Fibroblast of gingiva (primary cell): ENCODE results near the gene TMA7.
"Not testable (repeated sequence)": the region's sequence is repeated elsewhere in the genome, so short reads cannot be mapped to it uniquely, and the experiment has no call there.

Source experiments
- DNase-seq: peaks from one replicate; pipeline ENCODE4 v3.0.0-alpha.2; 2011; ENCODE audit warnings: low read depth

Gene TMA7

DNA sequence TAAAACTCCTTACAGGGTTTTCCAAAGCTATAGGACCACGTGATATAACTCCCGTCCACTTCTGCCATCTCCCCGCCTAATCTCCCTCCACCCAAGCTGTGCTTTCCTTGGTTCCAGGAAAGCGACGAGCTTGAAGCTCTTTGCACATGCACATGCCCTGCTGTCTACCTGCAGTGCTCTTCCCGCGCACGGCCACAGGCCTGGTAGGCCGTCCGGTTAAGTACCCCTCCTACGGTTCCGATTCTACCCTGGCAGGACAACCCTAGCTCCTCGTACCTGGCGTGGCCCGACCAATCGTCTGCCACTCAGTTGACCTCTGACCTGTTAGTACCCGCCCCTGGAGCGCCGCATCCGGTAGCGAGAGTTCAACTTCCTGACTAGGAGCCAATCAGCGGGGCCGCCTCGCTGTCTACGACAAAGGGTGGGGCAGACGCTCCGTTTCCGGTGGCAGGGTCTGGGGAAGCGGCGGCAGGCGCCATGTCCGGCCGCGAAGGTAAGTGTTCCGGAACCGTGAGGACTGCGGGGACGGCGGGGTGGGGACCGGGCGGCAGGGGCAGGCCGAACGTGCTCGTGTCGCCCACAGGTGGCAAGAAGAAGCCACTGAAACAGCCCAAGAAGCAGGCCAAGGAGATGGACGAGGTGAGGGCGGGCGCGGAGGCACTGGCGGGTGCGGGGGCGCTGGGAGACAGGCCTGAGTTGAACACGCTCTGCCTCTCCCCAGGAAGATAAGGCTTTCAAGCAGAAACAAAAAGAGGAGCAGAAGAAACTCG, at the start of gene TMA7, which contains the start of gene CCDC51:
Gene TMA7, plus strand, starts transcription at position 438 of the 770 bp plus-strand sequence. Its CDS starts 40 bp downstream, at position 478.
Gene CCDC51, minus strand, starts transcription at position 300 of the 770 bp plus-strand sequence. CDS start 4,991 bp downstream, outside the sequence.
- DNase-seq = peak; percentile 92

DNA sequence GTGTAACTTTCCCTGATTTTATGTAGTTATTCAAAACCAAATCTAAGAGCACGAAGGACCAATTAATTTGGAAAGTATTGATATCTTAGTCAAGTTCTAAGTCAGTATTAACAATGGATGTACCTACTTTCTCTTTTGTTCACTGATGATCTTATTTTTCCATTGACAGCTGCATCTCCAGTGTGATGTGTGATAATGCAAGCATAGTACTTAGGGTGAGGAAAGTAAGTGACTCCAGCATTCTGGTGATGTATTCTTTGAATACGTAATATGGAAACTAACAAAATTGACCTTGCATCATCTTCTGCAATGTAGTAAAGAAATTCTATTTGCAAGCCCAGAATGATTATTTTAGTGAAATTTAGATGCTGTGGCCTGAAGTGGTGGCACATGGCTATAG, 45.7 kb upstream of the TMA7 start:
- DNase-seq = no peak

DNA sequence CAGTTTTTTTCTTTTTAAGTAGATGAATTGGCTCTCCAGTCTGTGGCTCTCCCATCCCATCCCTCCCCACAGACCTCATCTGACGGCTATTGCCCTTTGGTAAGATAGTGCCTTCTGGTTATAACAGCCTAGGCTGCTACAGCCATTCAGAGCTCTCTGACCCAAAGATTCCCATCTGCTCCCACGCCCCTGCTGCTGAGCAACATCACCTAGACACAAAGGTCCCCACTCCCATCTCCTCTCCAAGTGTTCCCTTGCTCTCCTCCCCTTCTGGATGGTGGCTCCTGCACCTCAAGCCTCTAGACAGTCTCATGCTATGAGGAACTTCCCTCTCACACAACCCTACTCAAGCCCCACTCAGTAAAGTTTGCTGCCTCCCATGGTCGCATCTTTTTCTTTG, 44.3 kb upstream of the TMA7 start:
- DNase-seq = no peak

DNA sequence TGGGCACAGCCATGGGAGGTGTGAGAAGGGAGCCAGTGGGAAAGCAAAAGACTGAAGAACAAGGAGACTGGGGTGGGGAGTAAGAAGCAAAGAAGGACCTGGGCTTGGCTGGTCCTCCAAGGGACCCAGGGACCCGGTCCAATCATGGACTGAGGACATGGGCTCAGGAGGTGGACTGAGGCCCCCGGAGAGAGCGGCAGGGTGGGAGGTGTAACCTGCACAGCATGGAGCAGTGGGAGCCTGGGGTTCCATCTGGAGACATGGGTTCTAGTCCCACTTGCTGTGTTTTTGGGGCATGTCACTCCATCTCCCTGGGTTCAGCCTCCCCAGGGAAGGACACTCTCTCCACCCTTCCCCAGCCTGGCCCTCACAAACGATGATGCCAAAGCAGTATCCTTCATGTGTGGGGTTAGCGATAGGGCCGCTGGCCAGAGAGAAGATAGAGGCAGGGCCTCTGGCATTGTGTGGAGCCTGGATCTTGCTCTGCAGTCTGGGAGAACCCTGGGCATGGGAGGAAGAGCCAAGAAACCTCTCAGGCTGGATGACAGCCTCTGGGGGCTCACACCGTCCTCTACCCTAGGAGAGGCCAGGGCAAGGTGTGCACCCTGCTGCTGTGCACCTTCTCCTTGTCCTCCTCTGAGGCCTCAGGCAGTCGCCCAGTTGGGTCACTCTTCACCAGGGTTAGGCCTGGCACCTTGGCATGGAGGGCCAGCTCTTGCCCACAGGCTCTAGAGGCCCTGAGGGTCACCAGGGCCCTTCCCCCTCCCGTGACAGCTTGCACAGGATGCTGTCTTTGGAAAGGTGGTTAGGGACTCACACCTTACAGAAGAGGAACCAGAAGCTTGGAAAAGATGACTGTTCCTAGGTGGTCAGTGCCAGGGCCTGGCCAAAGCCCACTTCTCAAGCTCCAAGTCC, 42.0 kb upstream of the TMA7 start:
- DNase-seq = no peak

DNA sequence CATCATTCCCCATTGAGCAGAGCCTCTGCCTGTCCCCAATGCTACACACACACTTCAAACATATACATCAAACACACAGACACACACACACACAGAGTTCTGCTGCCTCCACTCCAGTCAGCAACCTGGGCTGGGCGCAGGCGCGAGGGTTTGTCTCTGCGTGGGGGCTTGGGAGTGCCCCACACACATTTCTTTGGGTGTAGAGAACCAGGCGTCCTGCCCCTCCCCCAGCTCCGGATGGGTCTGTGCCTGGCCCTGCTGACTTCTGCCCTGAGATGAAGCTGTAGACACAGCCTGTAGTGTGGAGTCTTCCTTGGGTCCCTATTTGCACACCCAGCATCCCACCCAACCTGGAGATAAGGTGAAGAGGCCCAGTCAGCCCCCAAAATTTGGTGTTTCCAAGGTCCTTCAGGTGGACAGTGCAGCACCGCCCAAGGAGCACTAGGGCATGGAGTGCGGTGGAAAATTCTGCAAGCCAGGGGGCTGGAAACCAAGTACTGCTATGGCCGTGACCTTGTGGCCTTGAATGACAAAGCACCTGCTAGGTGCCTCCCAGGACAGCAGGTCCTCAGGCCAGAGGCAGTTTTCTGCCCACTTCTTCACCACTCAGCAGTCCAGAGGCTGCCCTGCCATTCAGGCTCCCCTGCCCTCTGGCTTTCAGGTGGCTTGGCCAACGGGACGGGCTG, 41.2 kb upstream of the TMA7 start:
- DNase-seq = no peak

DNA sequence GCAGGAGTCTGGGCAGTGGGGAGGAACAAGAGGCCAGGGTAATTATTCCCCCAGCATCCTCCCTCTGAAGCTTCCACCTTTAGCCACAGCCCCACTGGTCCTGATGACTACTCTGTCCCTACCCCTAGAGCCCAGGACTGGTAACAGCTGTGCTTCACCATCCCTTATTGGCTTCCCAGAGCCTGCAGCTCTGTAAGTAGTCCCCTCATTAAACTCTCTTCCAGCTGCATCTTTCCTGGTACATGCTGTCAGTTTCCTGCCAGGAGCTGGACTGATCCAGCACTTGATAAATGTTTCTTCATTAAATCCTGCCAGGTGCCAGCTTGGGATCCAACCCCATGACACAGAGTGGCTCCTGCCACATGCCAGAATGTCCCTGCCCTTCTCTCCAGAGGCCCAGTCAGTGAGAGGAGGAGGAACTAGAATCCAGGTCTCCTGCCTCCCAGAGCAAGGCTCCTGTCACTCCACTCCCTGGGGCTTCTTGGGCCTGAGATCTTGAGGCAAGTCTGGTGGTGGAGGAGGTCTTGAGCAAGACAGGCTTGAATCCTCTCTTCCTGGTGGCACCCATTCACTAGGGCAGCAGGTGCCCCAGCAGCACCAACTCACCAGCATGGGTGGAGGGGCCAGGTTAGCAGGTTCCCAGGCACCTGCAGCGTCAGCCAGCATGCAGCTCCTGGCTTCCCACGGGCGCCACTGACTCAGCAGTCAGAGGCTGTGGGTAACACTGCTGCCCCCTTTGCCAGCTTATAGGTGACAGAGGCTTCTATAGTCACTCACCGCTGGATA, 40.5 kb upstream of the TMA7 start:
- no peak for DNase-seq

DNA sequence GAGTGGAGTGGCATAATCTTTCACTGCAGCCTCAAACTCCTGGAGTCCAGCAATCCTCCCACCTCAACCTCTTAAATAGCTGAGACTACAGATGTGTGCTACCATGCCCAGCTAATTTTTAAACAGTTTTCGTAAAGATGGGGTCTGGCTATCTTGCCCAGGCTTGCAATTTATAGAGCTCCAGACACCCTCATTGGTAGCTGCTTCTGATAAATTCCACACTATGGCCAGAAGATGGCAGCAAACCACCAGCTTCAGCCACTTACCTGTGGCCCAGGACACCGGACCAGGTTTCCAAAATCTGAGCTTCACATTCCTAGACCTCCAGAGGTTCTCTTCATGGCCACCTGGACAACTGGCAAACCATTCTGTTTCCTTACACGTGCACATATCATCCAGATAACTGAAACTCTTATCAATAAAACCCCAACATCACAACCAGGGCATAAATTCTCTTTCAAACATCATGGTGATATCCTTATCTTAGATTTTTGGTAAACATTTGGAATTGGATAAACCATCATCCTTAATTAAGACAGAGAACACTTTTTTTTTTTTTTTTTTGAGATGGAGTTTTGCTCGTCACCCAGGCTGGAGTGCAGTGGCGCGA, 39.1 kb upstream of the TMA7 start:
- peak; percentile 27 for DNase-seq

DNA sequence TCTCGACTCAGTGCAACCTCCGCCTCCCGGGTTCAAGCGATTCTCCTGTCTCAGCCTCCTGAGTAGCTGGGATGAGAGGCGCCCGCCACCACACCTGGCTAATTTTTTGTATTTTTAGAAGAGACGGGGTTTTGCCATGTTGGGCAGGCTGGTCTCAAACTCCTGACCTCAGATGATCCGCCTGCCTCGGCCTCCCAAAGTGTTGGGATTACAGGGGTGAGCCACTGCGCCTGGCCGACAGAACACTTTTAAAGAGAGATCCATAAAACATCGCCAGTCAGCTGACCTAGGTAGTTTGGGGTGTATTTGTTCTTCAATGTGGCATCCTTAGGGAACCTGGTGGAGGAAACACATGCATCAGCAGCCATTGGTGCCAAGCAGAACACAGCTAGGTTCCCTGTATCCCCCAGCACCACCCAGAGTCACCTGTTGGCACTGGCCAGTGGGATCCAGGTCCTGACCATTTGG, 38.6 kb upstream of the TMA7 start:
- DNase-seq = not testable (repeated sequence)

DNA sequence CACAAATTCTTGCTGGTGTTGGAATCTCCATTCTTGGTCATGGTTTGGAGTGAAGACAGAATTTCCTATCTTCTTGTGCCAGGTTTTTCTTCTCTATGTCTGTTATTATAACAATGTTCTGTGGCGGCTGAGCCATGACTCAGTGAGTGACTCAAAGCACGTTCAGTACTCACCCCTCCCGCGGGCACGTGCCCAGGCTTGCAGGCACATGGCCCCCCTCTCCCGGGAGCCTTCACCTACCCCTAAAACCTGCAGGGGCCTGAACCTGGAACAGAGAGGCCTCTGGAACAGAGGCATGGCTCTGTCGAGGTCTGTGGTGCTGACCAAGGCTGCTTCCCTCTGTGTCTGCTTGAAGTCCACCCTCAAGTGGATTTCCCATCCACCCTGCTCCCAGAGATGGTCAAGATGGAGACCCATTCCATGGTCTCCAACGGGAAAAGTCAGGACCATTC, 37.8 kb upstream of the TMA7 start:
- DNase-seq = peak; percentile 91

DNA sequence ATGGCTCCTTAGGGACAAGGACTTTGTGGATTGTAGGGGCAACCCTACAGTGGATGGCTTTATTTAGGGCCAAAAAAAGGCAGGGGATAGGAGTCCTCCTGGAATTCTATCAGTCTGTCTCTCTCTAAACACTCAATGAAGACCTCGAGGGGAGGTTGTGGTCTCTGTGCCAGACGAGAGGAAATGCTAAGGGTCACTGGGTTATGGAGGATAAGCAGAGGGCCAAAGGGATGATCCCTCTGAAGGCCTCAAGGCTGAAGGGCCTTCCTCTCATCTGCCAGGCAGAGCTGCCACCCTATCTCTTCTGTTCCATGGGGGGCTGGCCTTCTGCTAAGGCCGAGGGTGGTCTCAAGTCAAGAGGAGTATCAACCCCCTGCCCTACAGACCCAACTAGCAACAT, 37.1 kb upstream of the TMA7 start:
- no peak for DNase-seq

DNA sequence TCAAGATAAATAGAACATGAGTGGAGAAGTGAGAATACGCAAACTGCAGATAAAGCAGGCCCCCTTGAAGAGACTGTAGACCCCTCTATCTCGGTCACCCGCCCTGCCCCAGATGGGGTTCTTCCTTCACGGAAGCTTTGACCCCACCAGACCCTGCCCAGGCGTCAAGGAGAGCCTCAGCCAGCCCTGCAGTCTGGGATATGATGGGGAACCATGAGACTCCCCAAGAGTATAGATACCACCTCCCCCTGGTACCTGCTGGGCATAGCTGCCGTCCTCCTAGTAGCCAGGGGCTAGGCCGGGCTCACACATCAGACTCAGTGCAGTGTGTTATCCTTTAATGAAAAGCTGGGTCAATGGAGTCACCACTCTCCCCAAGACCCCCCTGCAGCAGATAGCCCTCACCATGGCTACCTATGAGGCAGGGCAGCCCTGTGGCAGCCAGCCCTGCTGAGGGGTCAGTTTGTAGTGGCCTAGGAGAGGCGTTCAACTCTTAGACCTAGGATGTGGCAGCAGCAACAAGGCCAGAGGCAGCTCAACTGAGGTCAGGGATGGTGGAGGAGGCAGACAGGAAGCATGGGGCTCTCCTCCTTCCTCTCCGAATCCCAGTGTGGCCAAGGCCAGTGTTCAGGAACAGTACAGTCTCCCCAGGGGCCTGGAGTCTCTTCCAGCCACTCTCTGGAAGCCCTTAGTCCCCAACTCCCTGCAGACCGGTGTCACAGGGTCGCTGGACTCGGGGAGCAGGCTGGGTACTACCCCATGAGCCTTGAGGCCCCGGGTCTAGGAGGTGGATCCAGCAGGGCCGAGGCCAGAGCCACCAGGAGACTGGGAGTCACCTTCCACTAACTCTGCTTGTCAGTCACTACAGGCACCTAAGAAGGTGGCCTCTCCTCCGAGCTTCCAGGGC, 36.3 kb upstream of the TMA7 start:
- DNase-seq = no peak

DNA sequence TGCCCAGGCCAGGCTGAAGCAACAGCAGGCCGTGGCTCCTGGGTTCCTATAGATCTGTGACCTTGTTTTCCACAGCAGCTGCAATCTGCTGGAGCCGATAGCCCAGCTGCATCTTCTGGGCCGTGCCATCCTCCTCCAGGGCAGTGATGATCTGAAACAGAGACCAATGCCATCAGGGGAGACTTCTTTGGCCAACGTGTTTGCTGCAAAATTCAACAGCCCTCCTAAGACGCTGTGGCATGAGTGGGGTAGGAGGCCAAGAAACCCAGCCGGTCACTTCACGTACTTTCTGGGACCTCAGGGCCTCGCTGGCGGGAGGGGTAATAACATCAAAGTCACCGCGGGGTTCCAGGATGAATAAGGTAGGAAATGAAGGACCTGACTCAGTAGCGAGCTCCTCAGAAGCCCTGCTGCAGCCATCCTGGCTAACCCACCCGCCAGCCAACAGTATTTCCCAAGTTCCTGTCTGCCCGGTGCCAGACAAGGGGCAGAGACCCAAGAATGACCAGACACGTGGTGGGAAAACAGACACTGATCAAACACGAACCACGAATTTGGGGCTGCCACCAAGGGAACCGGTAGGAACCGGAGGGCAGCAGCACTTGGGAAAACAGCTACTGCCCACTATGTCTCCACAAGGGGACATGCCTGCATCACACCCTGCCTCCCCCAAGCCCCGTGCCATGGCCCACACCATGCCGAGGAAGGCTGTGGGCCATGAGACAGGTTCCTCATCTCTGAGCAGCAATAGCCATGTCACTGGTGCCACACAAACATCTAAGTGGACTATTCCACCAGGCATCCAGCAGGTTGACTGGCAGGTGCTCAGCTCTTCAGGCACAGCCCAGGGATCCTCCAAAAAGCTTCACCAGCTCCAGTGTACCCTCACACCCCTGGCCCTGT, 35.4 kb upstream of the TMA7 start:
- no peak for DNase-seq

DNA sequence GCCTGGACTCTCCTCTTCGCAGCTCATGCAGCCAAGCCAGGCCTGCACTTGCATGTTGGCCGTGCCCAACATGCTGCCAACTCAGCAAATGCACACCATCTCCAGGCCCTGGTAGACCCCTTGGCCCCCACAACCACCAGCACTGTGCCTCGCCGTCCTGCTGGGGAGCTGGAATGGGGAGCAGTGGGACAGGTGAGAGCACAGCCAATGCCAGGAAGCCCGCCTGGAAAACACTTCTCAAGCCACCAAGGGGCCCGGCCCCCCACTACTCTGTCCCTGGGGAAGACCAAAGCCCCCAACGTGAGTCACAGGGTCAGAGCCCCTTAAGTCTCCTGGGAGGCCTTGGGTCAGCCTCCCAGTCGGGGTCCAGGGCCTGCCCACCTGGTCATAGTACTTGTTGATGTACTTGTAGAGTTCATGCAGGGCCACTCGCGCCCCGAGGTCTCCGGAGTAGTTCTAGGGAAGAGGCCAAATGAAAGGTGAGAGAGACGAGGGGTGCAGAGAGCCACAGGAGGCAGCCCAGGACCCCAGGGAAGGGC, 34.6 kb upstream of the TMA7 start:
- no peak for DNase-seq

DNA sequence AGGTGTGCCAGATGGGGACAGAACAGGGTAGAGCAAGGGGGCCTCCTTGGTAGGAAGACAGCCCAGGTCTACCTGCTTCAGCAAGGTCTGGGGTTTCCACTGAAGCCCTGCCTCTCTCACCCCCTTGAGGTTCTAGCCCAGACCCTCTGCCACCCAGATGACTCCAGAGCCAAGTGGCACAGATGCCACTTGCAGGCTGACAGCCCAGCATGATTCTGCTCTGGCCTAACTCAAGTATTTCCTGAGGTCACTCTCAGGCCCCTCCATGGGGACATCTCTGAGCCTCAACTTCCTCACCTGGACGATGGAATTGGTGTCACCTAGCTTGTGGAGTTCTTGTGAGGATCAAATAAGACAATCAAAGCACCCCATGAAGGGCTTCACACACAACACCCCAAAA, 34.1 kb upstream of the TMA7 start:
- no peak for DNase-seq

DNA sequence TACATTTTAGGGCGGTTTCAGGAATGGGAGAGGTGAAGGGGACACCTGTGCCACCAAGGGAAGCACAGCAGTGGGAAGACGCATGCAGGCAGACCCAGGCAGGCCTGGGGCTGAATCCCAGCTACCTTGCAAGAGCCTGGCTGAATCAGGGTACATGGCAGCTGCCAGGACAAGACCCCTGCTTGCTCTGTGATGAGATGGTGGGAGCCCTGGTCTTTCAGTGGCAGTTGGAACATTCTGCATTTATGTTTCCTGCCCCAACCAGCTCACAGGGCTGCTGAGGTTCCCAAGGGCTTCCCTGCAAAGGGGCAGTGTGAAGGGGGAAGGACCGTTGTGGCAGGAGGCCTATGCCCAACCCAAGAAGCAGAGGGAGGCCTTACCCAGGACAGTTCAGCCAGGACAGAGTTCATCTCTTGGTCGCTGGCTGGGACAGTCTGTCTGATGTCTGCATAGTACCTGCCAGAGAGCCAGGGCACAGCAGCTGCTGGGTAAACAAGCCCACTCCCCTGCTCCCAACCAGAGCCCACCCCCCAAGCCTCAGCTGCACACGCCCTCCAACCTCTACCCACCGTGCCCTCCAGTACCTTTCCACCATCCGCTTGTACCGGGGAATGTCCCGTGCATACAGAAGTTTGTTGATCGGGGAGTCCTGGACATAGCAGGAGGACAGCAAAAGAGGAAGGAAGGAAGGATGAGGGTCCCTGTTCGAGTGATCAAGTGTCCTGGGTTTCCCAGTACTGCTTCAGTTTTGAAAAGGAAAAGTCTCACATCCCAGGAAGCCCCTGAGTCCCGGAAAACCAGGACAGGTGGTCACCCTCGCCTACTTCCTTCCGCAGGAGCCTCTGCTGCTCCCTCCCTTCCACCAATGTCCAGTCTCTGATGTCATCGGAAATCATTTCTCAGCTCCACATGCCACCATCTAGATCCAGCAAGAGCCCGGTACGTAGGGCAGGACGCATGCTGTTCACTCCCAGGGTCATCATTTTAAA, 33.3 kb upstream of the TMA7 start:
- no peak for DNase-seq

DNA sequence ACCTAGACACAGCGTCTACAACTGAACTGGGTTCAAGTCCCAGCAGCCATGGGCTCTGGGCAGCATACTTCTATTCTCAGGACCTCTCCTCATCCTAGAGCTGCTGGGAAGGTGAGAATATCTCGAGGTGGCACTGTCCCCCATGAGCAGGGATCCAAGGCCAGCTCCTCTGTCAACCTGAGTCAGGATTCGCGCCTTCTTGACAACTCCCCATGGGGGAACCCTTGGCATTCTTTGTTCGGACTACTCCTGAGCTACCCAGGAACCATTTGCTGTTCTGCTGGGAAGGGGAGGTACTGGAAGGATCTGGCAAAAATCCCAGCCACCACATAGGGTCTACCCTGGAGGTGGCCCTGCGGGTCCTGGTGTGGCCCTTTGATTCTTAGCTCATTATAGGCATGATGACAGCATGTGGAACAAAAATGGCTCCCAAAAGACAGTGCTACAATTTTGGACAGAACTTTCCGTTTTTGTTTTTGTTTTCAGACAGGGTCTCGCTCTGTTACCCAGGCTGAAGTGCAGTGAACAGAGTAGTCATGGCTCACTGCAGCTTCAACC, 32.4 kb upstream of the TMA7 start:
- no peak for DNase-seq

DNA sequence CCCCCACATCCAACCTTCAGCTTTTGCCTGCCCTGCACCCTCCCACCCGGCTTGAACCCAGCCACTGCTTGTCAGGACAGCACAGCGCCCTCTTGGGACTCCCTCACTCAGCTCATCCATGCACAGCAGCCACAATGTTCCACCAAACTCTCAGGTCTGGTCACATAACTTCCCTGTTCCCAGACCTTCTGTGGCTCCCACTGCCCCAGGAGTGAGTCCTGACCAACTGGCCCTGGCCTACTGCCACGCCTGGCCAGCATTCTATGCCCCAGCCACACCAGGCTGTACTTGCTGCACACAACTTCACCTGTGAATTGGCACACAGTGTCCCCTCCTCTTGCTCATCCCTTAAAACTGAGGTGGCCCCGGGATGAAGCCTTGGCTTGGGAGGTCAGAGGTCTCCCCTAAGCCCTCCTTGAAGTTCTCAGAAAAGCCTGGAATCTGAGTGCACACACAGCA, 31.2 kb upstream of the TMA7 start:
- DNase-seq = no peak
